HG02610 (cell line): ENCODE results near the gene MBD3L2B.

ENCODE experiments used
- ATAC-seq: cut with Tn5 transposase; IDR thresholded peaks from one replicate; pipeline ENCODE4 v1.9.1; 2021; ENCODE audit warnings: mild to moderate bottlenecking, moderate library complexity; ENCODE audit not compliant: unreplicated experiment

Gene MBD3L2B

DNA sequence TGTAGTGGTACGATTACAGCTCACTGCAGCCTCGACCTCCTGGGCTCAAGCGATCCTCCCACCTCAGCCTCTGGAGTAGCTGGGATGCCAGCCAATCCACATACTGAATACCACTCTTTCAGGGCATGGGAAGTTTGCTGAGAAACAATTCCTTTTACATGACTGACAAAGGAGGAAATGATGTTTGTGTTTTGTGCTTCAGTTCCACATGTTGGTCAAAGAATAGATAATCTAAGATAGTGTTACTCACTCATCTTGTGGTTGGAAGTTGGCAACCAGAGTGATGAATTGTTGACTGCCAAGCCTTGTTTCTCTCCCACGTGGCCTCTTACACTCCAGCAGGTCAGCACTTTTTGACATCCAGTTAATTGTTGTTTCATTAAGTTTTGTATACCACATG lies 7.6 kb downstream of the MBD3L2B start:
- ATAC-seq, result no peak

DNA sequence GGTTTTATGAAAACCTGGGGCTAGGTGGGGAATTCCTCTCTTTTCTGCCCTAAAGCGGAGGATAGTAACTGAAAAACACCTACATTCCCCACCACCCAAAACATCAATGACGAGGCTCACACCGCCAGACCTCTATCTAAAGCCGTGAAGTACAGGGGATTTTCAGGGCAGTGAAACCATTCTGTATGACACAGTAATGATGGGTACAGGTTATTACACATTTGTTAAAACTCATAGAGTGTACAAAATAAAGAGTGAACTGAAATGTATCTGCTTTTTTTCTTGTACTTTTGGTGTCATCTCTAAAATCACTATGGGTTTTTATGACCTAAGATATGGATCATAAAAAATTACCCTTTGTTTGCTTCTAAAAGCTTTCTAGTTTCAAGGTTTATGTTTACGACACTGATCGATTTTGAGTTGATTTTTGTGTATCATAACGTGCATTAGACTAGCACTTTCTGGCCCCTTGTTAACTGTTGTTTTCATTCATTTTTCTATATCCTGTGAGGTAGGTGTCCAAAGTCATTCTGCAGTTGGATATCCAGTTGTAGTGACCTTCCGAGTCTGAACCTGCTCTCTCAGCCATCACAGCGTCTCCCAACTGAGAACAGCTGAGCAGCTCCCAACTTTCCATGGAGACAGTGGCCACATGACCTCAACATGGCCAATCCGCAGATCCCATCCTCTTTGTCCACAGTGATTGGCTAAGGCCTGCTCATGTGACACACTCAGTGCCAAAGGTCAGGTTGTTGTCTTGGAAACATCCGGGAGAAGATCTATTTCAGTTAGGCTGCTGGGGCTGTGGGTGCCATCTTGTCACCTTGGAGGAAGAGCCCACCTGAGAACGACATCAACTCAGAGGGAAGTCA lies 10.3 kb downstream of the MBD3L2B start:
- ATAC-seq, result peak; percentile 40

GRCh38 chr19:7007859-7008258 lies 13.4 kb downstream of the MBD3L2B start:
- no peak for ATAC-seq

DNA sequence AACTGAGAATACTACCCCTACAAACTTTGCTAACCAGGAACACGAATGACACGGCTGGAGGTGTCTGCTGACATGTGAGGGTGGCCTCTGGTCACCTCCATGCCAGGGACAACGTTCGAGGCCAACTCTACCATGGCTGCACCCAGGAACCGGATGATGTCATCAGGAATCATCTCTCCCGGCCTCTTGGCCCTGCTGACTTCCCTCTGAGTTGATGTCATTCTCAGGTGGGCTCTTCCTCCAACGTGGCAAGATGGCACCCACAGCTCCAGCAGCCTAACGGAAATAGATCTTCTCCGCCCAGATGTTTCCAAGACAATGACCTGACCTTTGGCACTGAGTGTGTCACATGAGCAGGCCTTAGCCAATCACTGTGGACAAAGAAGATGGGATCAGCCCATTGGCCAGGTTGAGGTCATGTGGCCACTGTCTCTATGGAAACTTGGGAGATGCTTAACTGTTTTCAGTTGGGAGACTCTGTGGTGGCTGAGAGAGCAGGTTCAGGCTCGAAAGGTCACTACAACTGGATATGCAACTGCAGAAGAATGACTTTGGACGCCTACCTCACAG lies 15.0 kb downstream of the MBD3L2B start:
- ATAC-seq, result no peak

DNA sequence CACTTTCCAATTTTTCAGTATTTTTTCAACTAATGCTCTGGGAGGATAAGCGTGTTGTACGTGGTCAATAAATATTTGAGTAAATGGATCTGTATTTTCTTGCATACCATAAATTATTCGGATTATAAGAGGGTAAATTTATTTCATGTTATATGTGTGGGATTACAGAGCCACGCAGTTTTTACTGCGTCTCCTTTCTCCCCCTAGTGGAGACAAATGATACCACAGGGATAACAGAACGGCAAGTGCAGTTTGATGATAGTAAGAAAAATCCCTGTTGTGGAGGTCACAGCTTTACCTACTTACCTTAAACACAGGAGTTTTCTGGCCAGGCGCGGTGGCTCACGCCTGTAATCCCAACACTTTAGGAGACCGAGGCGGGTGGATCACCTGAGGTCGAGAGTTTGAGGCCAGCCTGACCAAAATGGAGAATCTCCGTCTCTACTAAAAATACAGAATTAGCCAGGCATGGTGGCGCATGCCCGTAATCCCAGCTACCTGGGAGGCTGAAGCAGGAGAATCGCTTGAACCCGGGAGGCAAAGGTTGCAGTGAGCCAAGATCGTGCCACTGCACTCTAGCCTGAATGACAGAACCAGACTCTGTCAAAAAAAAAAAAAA lies 16.8 kb downstream of the MBD3L2B start:
- ATAC-seq, result no peak

- ATAC-seq, result no peak
These were observed 20.4 kb downstream of the MBD3L2B start for GRCh38 chr19:7000816-7001215.

- ATAC-seq, result no peak
These were observed 20.9 kb downstream of the MBD3L2B start for GRCh38 chr19:7000333-7000732.

GRCh38 chr19:6999933-7000332 lies 21.3 kb downstream of the MBD3L2B start:
- ATAC-seq, result no peak

DNA sequence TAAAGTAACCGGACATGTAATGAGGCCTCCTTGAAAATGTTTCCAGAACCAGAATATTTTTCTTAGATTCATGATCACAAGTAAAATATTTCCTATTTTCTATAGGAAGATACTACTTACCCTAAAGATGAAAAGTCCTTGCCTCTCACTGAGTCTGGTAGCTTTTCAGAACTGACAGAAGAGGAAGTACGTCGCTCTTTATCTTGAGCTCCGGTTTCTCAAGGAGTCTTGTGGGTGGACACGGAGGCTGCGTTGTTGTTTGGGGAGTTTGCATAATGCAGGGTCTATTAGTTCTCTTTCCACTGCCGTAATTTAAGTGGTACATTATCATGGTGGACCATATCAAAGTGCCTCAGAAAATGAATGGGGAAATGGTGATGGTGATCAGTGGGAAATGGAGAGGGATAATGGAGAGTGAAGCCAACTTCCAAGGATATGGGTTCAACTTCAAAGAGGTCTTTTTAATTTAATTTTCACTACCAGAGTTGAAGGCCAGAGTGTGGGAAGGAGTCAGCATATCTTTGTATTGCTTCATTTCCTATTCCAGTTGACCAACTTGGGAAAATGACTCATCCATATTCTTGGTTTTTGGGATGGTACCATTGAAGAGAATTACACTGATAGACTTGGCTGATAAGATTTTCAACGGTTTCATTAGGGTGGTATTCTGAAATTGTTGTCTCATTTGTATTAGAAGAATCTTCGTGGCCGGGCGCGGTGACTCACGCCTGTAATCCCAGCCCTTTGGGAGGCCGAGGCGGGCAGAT lies 23.4 kb downstream of the MBD3L2B start:
- ATAC-seq, result no peak

- no peak for ATAC-seq
These were observed 24.4 kb downstream of the MBD3L2B start for GRCh38 chr19:6996810-6997209.

DNA sequence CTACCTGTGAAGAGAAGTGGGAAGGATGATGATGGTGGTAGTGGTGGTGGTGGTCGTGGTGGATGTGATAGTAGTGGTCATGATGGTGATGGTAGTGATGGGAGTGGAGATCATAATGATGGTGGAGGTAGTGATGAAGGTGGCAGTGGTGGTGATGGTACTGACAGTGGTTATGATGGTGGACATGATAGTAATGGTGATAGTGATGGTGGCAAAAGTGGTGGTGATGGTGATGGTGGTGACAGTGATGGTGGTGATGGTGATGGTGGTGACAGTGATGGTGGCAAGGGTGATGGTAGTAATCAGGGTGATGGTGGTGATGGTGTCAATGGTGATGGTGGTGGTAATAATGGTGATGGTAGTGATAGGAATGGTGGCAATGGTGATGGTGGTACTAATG lies 26.2 kb downstream of the MBD3L2B start:
- ATAC-seq, result no peak

- ATAC-seq, result no peak
These were observed 33.0 kb downstream of the MBD3L2B start for GRCh38 chr19:6988257-6988656.

DNA sequence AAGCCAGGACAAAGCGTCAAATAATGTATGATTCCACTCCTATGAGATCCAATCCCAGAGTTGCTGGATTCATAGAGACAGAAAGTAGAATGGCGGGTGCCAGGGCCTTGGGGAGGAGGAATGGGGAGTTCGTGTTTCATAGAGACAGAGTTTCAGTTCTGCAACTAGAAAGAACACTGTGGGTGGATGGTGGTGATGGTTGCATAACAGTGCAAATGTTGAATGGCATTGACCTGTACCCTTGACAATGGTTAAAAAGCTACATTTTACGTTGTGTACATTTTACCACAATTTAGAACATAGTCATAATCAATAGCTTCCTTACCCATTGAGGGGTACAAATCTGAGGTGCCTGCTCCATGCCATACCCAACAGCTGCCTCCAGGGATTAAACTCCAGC lies 33.4 kb downstream of the MBD3L2B start:
- ATAC-seq, result no peak

DNA sequence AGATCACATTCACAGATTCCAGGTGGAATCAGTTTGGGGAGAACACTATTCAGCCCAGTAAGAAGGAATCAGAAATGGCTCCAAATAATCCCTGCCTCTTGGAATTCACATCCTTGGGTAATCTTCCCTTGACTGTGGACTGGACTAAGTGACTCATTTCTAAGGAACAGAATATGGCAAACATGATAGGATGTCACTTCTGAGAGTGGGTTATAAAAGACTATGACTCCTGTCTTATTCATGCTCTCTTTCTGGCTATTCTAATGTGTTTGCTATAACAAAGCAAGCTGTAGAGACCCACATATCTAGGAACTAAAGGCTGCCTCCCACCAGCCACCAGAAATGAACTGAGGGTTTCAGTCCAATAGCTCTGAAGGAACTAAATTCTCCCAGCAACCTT lies 37.8 kb downstream of the MBD3L2B start:
- no peak for ATAC-seq

DNA sequence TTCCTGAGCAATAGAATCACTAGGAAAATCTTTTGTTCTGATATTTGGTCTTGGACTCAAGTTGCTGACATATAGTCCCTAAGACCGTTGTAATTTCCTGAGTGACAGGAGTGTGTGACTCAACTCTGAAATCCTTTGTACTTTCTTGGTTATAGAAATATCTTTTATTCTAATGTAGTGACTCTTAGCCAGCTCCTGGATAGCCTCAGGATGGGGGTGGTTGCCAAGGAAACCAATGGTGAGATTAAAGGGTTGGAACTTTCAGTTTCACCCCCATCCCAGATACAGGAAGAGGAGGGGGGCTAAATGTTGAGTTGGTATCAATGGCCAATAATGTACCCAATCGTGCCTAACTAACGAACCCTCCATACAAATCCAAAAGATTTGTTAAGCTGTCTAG lies 41.8 kb downstream of the MBD3L2B start:
- ATAC-seq, result no peak

DNA sequence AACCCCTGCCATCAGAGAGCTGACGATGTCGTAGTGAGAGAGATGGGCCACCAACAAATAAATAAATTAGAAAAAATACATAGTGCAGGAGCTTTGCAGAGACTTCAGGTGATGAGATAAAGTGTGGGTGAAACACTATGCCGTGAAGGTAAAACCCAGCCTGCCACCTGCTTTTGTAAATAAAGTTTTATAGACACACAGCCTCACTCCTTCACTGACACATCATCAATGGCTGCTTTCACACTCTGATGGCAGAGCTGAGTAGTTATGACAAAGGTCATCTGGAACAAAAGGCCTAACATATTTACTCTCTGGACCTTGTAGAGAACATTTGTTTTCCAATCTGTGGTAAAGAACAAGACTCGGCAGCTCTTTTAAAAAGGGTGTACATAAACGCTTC lies 45.0 kb downstream of the MBD3L2B start:
- no peak for ATAC-seq

DNA sequence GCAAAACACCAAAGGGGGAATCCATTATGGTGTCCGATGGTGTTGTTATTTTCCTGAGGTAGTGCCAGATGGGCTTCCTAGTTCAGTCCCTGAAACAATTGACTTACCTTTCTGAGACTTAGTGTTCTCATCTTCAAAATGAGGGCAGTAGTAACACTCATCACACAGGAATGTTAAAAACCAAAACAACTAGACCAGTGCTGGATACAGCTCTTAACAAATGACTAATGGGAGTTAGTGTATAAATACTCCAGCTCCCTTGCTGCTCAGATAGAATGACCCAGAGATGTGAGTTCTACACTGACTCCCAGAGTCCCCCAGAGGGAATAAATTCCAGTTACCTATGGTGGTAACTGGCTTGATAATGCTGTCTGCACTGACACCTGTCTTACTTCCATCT lies 49.9 kb downstream of the MBD3L2B start:
- no peak for ATAC-seq

GRCh38 chr19:6970443-6970842 lies 50.8 kb downstream of the MBD3L2B start:
- ATAC-seq, result no peak

DNA sequence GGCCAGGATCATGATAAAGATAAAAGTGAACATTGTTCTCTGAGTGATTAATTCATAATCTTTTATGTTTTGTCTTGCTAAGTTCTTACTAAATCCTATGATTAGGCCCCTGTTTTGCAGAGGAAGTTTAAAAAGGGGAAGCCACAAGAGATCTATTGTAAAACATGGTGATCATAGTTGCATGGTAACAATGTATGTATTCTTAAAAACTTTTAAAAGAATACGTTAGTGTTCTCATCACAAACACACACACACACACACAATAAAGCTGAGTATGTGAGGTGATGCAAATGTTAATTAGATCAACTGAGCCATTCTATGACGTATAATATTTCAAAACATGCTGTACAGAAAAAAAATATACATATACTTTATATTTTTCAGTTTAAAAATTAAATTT lies 51.2 kb downstream of the MBD3L2B start:
- ATAC-seq, result no peak

DNA sequence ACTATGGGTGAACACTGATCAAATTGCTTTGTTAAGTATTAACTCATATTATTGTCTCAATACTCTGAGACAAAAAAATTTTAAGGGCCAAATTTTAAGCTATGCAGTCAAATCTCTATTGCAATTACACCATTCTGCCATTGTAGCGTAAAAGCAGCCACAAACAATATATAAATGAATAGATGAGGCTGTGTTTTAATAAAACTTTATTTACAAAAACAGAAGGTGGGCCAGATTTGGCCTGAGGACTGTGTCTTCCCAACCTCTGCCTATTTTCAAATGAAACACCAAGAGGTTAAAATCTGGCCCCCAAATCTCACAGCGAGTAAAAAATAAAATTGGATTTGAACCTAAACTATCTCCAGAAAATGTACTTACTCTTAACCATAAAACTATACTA lies 51.7 kb downstream of the MBD3L2B start:
- ATAC-seq, result no peak
